Stomach smooth muscle (tissue), 2 donors: Measurements from ENCODE around the gene HDHD3.
"Not testable (repeated sequence)": the region's sequence is repeated elsewhere in the genome, so short reads cannot be mapped to it uniquely, and the experiment has no call there.

ENCODE experiments used
- H3K27ac ChIP-seq: one replicate; pipeline ENCODE4 v1.7.0; 2013; ENCODE audit warnings: mild to moderate bottlenecking, low read length, inconsistent platforms
- H3K27me3 ChIP-seq, 2 donors: one replicate each; pipeline ENCODE4 v1.7.0; 2013; ENCODE audit warnings: low read length in 2 of 2; ENCODE audit not compliant: insufficient read depth in 2 of 2, control insufficient read depth in 1 of 2
- H3K36me3 ChIP-seq, 2 donors: one replicate each; pipeline ENCODE4 v1.7.0; 2013; ENCODE audit warnings: low read length in 2 of 2; ENCODE audit not compliant: control insufficient read depth in 2 of 2, insufficient read depth in 2 of 2
- H3K4me1 ChIP-seq: one replicate; pipeline ENCODE4 v1.7.0; 2013; ENCODE audit warnings: low read length; ENCODE audit not compliant: control insufficient read depth, insufficient read depth
- H3K4me3 ChIP-seq, 2 donors: one replicate each; pipeline ENCODE4 v1.7.0; 2013; ENCODE audit warnings: low read length in 2 of 2
- H3K9ac ChIP-seq, 2 donors: one replicate each; pipeline ENCODE4 v1.7.0; 2013; ENCODE audit warnings: low read length in 2 of 2, mild to moderate bottlenecking in 1 of 2
- H3K9me3 ChIP-seq, 2 donors: one replicate each; pipeline ENCODE4 v1.7.0; 2013; ENCODE audit warnings: low read length in 2 of 2; ENCODE audit not compliant: control insufficient read depth in 2 of 2
- donor health status: healthy.
- donor health status: Pancreatic carcinoma.

Gene HDHD3

GRCh38 chr9:113373676-113374392 lies 3.0 kb downstream of the HDHD3 start:
- no peak overlapping the region for H3K9ac ChIP-seq

DNA sequence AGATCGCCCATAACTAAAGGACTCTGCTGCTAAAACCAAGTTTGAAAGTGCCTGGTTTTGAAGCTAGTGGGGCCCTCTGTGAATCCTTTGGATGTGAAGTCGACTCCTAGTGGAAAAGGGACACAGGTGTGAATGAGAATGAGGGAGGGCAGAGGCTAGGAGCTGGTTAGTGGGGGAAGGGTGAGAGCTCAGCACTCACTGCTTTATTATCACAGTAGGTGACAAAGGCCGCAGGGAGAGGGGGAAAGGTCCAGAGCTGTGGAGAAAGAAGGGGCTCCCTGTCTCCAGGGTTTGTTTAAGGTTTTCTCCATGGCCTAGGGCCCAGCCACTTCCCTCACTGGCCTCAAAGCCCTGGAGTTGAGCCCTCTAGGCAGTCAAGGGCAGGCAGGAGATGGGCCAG lies 3.5 kb downstream of the HDHD3 start:
- peaks cover 11% of the 10 kb centered on the region for H3K4me1 ChIP-seq
- H3K9ac ChIP-seq = no peak overlapping the region
- H3K9me3 ChIP-seq = no peaks in the 10 kb centered on the region

More at GRCh38 chr9:113373676-113374392, 3.0 kb downstream of the HDHD3 start:
- no peak overlapping the region for H3K27ac ChIP-seq
- peaks cover 13 to 14% of the 10 kb centered on the region in 2 donors for H3K36me3 ChIP-seq
- no peaks in the 10 kb centered on the region for H3K9me3 ChIP-seq
- H3K4me3 ChIP-seq = no peak overlapping the region
- H3K27me3 ChIP-seq = no peaks in the 10 kb centered on the region
- peaks cover 11% of the 10 kb centered on the region for H3K4me1 ChIP-seq

DNA sequence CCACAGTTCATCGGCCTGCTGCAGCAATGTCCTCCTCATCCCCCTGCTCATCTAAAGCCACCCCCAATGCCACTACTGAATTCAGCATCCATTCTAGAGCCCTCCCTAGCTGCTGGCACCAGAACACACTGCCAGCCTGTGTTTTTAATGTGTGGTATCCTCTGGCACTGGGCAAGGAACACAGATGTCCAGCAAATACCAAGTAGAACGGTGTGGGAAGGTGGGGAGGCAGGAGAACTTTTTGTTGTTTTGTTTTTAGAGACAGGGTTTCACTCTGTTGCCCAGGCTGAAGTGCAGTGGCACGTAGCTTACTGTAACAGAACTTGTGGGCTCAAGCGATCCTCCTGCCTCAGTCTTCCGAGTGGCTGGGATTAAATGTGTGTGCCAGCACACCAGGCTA lies 4.7 kb downstream of the HDHD3 start:
- H3K4me1 ChIP-seq = peaks cover 8% of the 10 kb centered on the region
- no peaks in the 10 kb centered on the region for H3K27me3 ChIP-seq
- H3K9me3 ChIP-seq = no peaks in the 10 kb centered on the region
- H3K36me3 ChIP-seq = peaks cover 13 to 14% of the 10 kb centered on the region in 2 donors
- H3K4me3 ChIP-seq = no peak overlapping the region
- no peak overlapping the region for H3K27ac ChIP-seq
- H3K9ac ChIP-seq = no peak overlapping the region

More for the DNA sequence above, 3.5 kb downstream of the HDHD3 start:
- Histone ChIP-seq H3K27ac (no peak overlapping the region), H3K4me3 (no peak overlapping the region), H3K27me3 (no peaks in the 10 kb centered on the region), H3K36me3 (peaks cover 13 to 14% of the 10 kb centered on the region in 2 donors)

DNA sequence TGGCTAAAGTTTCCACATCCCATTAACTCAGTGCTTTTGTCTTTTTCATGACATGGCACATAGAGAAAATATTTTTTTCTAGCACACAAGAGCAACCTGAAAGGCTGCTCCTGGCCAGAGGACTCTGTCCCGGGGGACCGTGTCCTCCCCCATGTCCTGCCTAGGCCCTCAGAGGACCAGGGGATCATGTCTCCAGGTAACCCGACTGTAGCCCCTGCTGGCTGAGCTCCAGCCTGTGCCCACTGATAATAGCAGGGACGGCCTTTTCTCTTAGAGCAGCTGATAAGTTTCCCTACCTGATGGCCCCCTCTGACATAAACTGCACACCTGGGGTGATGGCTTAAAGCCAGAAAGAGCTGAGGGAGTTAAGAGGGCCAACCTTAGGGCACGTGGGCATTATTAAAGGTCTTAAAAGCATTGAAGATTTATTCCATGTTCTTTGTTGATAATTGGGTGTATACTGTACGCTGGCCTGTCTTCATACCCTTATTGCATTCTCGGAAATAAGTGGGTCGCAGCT lies 5.9 kb downstream of the HDHD3 start:
- Histone ChIP-seq H3K4me3 (no peak overlapping the region), H3K27ac (no peak overlapping the region), H3K4me1 (peaks cover 8% of the 10 kb centered on the region), H3K9me3 (no peaks in the 10 kb centered on the region), H3K9ac (no peak overlapping the region), H3K27me3 (no peaks in the 10 kb centered on the region), H3K36me3 (peaks cover 13 to 14% of the 10 kb centered on the region in 2 donors)

- Histone ChIP-seq H3K27me3 (no peaks in the 10 kb centered on the region), H3K4me3 (no peak overlapping the region), H3K36me3 (peaks cover 8 to 11% of the 10 kb centered on the region in 2 donors), H3K9ac (no peak overlapping the region), H3K27ac (no peak overlapping the region), H3K9me3 (no peaks in the 10 kb centered on the region), H3K4me1 (no peaks in the 10 kb centered on the region)
Measured at GRCh38 chr9:113369855-113370140, 7.0 kb downstream of the HDHD3 start.

GRCh38 chr9:113368982-113369854 lies 7.6 kb downstream of the HDHD3 start:
- Histone ChIP-seq H3K27me3 (no peaks in the 10 kb centered on the region), H3K4me1 (no peaks in the 10 kb centered on the region), H3K27ac (no peak overlapping the region), H3K9me3 (no peaks in the 10 kb centered on the region), H3K36me3 (peaks cover 7 to 8% of the 10 kb centered on the region in 2 donors), H3K9ac (no peak overlapping the region), H3K4me3 (no peak overlapping the region)

DNA sequence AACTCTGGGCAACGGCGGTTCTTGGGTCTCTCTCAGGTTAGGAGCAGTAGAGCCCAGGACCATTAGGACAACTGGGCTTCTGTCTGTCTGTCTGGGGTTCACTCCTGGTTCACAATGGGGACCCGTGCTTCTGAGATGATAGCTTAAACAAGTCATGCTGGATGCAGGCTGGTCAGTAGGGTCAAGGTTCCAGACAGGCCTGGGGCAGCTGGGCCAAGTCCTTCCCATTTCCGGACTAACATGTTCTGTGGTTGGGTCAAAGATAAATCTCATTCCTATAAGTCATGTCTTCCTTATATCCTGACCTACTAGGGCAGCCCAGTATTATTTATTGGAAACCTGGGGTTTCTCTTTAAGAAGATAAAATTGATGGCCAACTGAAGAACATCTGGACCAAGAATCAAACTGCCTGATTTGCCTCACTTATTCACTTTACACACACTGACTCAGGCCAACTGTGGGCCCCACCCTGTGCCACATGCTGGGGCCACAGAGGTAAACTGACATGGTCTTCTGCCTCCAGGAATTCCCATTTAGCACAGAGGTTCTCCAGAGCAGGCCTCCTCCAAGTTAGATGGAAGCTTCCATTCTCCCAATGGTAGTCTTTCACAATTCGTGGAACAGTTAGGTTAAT lies 8.3 kb downstream of the HDHD3 start:
- Histone ChIP-seq H3K4me3 (no peak overlapping the region), H3K9ac (no peak overlapping the region), H3K4me1 (no peaks in the 10 kb centered on the region), H3K9me3 (no peaks in the 10 kb centered on the region), H3K36me3 (peaks cover 1 to 4% of the 10 kb centered on the region in 2 donors), H3K27me3 (no peaks in the 10 kb centered on the region), H3K27ac (no peak overlapping the region)

DNA sequence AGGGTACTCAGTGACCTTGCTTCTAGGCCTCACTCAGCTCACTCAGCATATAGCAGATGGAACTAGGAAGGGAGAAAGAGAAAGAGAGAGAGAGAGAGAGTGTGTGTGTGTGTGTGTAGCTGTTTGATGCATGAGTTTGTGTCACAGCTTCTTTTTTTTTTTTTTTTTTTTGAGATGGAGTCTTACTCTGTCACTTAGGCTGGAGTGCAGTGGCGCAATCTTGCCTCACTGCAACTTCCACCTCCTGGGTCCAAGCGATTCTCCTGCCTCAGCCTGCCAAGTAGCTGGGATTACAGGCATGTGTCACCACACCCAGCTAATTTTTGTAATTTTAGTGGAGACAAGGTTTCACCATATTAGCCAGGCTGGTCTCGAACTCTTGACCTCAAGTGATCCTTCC lies 11.1 kb downstream of the HDHD3 start:
- not testable (repeated sequence) for H3K36me3 ChIP-seq

GRCh38 chr9:113364951-113365350 lies 11.8 kb downstream of the HDHD3 start:
- no peaks in the 10 kb centered on the region for H3K9me3 ChIP-seq
- no peak overlapping the region for H3K4me3 ChIP-seq
- H3K36me3 ChIP-seq = no peaks in the 10 kb centered on the region
- H3K27ac ChIP-seq = no peak overlapping the region
- no peak overlapping the region for H3K9ac ChIP-seq
- H3K27me3 ChIP-seq = no peaks in the 10 kb centered on the region
- H3K4me1 ChIP-seq = no peaks in the 10 kb centered on the region

More for the DNA sequence above, 11.1 kb downstream of the HDHD3 start:
- not testable (repeated sequence) for H3K9ac ChIP-seq, H3K4me1 ChIP-seq, H3K9me3 ChIP-seq, H3K27me3 ChIP-seq, H3K4me3 ChIP-seq, H3K27ac ChIP-seq

- Histone ChIP-seq H3K9me3 (no peaks in the 10 kb centered on the region), H3K27me3 (no peaks in the 10 kb centered on the region), H3K4me3 (no peak overlapping the region), H3K9ac (no peak overlapping the region), H3K27ac (no peak overlapping the region), H3K36me3 (no peaks in the 10 kb centered on the region), H3K4me1 (no peaks in the 10 kb centered on the region)
Measured at GRCh38 chr9:113363336-113363735, 13.4 kb downstream of the HDHD3 start.
